GM12864 (cell line): ENCODE data around the gene KCTD21.
A peak's percentile ranks its signal among the peaks of the same experiment; 100 is the strongest.

Experiments used
- DNase-seq: peaks from one replicate; pipeline ENCODE4 v3.0.0-alpha.2; 2011; ENCODE audit warnings: low read depth
- H3K4me3 ChIP-seq: 2 replicates; pipeline ENCODE4 v1.5.1; 2011; ENCODE audit warnings: mild to moderate bottlenecking, low read depth, low read length, control low read depth
- TF ChIP-seq, protein P1 (sequence below): IDR thresholded peaks from 2 replicates; pipeline ENCODE4 v1.5.1; 2011; ENCODE audit warnings: low read depth, mild to moderate bottlenecking, moderate library complexity, low read length, control low read depth, inconsistent platforms; ENCODE audit errors: missing control alignments

KCTD21 gene

DNA sequence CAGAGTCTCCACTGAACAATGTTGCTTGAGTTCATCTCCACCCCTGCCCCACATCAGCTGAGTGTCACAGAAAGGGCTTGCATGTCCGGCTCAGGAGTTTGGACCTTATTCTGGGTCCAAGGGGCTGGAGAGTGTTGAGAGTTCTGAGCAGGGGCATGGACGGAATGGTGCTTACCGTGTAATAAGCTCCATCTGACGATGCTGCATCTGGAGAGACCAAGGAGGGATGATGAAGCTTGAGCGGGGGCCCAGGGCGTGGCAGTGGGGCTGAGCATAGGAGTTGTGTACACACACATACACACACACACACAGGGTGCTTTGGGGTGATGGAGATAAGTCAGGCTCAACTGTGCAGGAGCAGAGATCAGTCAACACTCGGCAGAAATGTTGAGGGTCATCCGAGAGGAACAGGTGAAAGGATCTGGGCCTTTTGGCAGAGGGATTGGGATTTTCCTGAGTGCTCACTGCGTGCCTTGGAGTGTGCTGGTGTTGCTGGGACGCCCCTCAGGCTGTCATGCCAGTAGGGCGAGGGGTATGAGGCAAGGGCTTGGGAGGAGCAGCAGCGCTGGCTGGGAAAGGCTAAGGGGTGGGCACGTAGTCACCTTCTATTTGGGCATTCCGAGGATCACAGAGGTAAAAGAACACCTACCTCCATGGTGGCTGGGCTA, 2.6 kb upstream of the KCTD21 start:
- DNase-seq: no peak
- no peak overlapping the region for H3K4me3 ChIP-seq
- TF ChIP-seq, protein P1, sequence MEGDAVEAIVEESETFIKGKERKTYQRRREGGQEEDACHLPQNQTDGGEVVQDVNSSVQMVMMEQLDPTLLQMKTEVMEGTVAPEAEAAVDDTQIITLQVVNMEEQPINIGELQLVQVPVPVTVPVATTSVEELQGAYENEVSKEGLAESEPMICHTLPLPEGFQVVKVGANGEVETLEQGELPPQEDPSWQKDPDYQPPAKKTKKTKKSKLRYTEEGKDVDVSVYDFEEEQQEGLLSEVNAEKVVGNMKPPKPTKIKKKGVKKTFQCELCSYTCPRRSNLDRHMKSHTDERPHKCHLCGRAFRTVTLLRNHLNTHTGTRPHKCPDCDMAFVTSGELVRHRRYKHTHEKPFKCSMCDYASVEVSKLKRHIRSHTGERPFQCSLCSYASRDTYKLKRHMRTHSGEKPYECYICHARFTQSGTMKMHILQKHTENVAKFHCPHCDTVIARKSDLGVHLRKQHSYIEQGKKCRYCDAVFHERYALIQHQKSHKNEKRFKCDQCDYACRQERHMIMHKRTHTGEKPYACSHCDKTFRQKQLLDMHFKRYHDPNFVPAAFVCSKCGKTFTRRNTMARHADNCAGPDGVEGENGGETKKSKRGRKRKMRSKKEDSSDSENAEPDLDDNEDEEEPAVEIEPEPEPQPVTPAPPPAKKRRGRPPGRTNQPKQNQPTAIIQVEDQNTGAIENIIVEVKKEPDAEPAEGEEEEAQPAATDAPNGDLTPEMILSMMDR: no peak

DNA sequence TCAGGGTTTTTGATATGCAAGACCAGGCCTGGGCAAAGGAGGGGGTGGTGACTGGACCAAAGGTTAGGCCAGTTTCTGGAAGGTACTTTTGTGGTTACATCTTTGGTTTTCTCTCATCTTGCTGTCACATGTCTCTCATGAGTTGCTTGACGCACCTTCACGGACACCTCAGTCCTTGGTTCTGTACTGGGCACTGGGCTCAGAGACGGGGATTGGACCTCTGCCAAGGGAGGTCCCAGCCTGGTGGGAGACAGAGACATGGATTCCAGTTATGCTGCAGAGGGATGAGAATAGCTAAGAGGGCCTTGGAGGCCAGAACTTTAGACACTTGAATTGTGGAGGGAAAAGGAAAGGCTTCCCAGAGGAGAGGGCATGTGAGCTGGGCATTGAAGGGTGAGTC, 1.9 kb upstream of the KCTD21 start:
- TF ChIP-seq, protein P1: no peak
- H3K4me3 ChIP-seq: no peak overlapping the region
- no peak for DNase-seq

DNA sequence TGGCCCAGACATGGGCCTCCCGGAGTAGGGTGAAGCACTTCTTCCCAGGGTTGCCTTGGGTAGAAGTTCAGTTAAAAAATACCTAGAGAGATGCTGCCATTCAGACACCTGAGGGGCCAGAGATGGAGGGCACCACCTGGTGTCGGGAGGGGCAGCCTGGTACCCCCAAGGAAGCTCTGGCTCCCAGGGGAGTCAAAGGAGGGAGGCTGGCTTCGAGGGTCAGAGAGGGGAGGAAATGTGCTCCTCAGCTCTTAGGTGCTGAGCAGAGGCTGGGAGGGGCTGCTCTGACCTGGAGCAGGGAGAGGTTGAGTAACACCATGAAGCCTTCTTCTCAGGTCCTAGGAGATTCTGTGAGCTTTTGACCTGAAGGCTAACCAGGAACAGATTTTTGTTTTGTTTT, 1.4 kb upstream of the KCTD21 start:
- TF ChIP-seq, protein P1: no peak
- no peak for DNase-seq
- H3K4me3 ChIP-seq: peak overlapping the region; percentile 64

DNA sequence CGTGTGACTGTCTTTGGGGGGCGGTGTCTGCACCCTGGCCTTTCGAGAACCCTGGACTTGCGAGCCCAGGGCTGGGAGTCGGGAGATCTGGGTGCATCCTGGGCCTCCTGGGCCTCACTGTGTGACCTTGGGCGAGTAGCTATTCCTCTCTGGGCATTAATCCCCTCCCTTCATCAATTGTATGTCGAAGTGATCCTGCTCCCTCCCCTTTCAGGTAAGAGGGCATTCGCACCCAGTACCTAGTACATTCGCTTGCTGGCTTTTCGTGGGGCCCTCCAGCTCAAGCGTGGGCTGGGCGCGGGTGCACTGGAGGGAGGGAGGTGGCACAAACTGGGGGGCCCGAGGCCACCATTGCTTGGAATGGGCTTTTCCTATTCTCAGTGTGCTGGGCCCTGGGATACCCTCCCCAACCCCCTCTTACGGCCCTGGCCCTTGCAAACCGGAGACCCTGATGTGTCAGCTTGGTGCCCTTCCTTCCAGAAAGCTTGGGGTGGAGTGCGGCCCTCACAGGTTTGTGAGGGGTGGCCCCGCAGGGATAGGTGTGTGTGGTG, 823 bp upstream of the KCTD21 start:
- H3K4me3 ChIP-seq: peak overlapping the region; percentile 64
- DNase-seq: no peak
- TF ChIP-seq, protein P1: no peak

DNA sequence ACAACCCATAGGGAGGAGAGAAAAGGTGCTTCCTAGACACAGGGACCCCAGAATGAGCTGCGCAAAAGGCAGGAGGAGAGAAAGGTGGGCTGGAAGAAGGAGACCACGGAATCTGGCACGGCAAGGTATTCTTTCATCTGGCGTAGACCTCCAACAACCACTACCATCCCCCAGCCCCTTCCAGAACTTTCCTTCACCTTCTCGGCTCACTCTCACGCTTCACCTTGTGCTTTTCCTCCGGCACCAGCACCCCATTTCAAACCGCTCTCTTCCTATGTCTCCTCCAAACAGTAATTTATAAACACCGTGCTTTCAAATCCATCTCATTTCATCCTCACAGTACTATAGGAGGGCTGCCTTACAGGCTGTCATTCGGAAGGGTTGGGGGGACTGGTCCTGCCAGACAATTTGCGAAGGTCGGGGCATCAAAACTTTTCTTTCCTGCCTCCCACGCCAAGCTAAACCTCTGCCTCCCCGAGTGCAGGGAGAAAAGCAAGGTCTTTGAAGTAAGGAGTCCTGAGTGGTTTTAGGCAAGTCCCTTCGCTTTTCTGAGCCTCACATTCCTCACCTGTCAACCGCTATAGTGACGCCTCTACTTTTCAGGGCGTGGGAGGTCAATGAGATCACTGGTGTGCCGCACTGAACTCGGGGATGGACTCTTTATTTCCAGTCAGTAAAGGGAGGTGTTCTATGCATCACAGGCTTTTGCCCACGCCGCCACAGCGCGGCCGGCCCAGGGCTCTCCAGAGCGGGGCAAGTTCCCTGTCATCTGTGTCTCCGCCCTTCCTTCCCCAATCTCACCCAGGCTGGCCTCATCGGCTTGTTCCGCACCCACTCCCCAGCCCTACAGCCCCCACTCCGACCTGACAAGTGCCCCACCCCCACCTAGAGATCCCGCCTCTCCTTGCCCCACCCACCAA, 800 bp downstream of the KCTD21 start:
- H3K4me3 ChIP-seq: peak overlapping the region; percentile 64
- TF ChIP-seq, protein P1: no peak
- DNase-seq: peak; percentile 26

DNA sequence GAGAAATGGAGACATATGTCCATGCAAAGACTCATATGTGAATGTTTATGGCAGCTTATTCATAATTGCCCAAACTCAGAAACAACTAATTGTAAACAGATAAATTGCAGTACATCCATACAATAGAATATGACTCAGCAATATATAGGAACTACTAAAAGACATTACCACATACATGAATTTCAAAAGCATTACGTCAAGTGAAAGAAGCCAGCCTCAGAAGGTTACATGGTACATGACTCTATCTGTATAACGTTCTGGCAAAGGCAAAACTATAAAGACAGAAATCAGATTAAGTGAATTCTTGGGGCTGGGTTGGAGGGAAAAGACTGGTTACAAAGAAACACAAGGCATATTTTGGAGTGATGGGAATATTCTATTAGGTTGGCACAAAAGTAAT, 7.2 kb downstream of the KCTD21 start:
- TF ChIP-seq, protein P1: no peak
- H3K4me3 ChIP-seq: no peak overlapping the region
- DNase-seq: no peak
